Measurements from ENCODE around the gene TRMT10A. TPM values are rescaled to one million over a fixed set of nuclear protein-coding genes. Genes with fewer than 3 reads are reported as not detected.

Gene TRMT10A
- total RNA-seq, 1 donor from 2014 or later: 14.8 TPM

DNA sequence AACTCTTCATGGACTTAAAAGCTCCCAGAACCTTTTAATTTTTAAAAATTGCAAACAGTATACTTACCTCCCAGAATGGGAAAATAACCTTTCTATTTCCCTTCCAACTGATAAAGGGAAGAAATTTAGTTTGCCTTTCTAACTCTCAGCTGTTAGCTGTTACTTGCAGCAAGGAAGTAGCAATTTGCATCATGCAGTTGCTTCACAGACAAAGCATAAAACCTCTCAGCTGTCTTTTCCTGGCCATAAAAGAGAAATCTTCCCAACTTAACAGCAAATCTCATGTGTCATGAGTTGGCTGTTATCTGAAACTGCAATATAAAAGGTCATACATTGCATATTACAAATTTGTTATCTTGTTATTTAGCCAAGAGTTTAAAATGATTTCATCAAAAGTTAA, 34.6 kb downstream of the TRMT10A start:
- H3K36me3 ChIP-seq (ENCODE audit: control insufficient read depth, insufficient read depth, low read length): no peaks in the 10 kb centered on the region
- TF ChIP-seq, protein P1, sequence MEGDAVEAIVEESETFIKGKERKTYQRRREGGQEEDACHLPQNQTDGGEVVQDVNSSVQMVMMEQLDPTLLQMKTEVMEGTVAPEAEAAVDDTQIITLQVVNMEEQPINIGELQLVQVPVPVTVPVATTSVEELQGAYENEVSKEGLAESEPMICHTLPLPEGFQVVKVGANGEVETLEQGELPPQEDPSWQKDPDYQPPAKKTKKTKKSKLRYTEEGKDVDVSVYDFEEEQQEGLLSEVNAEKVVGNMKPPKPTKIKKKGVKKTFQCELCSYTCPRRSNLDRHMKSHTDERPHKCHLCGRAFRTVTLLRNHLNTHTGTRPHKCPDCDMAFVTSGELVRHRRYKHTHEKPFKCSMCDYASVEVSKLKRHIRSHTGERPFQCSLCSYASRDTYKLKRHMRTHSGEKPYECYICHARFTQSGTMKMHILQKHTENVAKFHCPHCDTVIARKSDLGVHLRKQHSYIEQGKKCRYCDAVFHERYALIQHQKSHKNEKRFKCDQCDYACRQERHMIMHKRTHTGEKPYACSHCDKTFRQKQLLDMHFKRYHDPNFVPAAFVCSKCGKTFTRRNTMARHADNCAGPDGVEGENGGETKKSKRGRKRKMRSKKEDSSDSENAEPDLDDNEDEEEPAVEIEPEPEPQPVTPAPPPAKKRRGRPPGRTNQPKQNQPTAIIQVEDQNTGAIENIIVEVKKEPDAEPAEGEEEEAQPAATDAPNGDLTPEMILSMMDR (IDR thresholded peaks at IDR 0.05; ENCODE audit: insufficient read depth, low read length, poor library complexity, severe bottlenecking): no peak
- no peak overlapping the region for H3K4me3 ChIP-seq (ENCODE audit: low read depth, low read length)
- H3K27me3 ChIP-seq (ENCODE audit: control insufficient read depth, insufficient read depth, low read length): no peaks in the 10 kb centered on the region
- DNase-seq (ENCODE audit: low read depth): no peak

DNA sequence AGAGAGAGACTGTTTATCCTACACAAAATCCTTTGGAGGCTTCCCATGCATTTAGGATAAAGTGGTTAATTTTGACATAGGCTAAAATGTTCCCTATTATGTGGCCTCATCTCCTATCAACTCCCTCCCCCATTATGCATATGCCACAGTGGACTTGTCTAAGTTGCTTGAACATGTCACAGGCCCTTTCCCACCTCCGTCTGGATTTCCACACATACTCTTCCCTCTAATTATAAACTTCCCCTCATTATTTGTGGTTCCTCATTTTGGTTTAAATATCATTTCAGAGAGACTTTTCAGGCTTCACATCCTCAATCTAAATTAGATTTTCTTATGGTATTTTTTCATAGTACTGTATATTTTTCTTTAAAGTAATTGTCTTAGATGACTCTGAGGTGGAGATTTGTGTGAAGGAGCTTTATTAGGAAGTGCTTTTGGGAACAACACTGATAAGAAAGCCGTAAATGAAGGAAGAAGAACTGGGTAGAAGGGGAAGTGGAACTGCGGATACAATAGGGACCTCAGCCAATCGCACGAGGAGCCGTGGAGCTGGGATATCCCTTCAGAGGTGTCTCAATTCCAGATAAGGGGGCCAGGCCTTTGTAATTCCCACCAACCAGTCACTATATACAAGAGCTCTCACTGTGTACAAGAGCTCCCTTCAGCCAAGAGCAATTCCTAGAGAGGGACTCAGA, 45.1 kb downstream of the TRMT10A start:
- Histone ChIP-seq H3K4me3 (ENCODE audit: low read depth, low read length) (no peak overlapping the region), H3K36me3 (ENCODE audit: control insufficient read depth, insufficient read depth, low read length) (no peaks in the 10 kb centered on the region), H3K27me3 (ENCODE audit: control insufficient read depth, insufficient read depth, low read length) (no peaks in the 10 kb centered on the region)
- no peak for DNase-seq (ENCODE audit: low read depth)
- TF ChIP-seq, protein P1 (IDR thresholded peaks at IDR 0.05; ENCODE audit: insufficient read depth, low read length, poor library complexity, severe bottlenecking): no peak

DNA sequence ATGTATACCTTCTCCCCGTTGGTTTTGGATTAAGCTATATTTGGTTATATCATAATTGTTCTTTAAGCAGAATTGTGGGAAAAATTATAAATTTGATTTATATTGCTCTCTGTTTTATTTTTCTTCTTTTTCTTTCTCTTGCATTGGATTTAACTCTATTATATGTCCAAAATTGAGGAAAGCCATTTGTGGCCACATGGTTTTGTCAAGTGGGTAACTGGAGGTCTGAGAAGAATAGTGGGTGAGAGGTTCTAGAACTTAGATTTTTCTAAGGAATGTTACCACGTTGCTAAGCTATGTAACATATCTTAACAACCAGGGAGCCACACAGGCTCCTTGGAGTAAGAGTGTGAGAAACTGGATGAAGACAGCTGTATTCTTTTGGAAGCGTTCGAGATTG, 53.1 kb downstream of the TRMT10A start, which contains the start of gene C4orf17:
Gene C4orf17 (plus strand): TSS at position 301 of the 400 bp plus-strand sequence. CDS start 2,061 bp downstream, outside the sequence.
- Histone ChIP-seq H3K36me3 (ENCODE audit: control insufficient read depth, insufficient read depth, low read length) (no peaks in the 10 kb centered on the region), H3K4me3 (ENCODE audit: low read depth, low read length) (no peak within 1 kb of the TSS), H3K27me3 (ENCODE audit: control insufficient read depth, insufficient read depth, low read length) (no peaks in the 10 kb centered on the region)
- TF ChIP-seq, protein P1 (IDR thresholded peaks at IDR 0.05; ENCODE audit: insufficient read depth, low read length, poor library complexity, severe bottlenecking): no peak
- no peak for DNase-seq (ENCODE audit: low read depth)

DNA sequence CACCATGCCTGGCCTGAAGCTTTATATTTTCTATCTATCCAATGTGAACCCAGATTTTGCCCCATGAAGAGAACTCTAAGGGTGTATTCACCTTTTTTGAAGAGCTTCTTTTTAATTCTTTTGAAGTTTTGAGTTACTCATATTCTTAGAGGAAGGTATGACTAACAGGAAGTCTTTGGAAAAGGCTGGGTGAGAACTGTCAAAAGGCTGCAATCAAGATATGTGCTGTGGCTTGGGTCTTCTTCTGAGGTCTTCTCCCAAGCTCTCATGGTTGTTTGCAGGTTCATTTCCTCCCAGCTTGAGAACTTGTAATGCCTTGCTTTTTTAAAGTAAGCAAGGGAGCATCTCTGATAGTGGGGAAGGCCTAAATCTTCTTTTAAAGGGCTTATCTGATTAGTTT, 56.1 kb downstream of the TRMT10A start:
- TF ChIP-seq, protein P1 (IDR thresholded peaks at IDR 0.05; ENCODE audit: insufficient read depth, low read length, poor library complexity, severe bottlenecking): no peak
- H3K36me3 ChIP-seq (ENCODE audit: control insufficient read depth, insufficient read depth, low read length): no peaks in the 10 kb centered on the region
- no peaks in the 10 kb centered on the region for H3K27me3 ChIP-seq (ENCODE audit: control insufficient read depth, insufficient read depth, low read length)
- H3K4me3 ChIP-seq (ENCODE audit: low read depth, low read length): no peak overlapping the region
- DNase-seq (ENCODE audit: low read depth): no peak

DNA sequence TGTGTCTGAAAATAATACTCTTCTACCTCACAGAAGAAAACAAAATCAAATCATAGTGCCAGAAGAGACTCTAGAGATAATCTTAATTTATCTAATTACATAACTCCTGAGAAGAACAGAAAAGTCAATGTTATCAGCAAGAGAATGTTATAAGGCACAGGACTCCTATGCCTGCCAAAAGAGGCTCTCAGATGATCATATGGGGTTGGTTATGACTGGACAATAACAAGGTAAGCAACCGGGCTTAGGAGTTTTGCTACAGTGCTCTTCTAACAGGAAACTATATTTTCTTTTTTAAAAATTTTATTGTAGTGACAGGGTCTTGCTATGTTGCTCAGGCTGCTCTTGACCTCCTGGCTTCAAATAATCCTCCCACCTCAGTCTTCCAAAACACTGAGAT, 56.5 kb downstream of the TRMT10A start:
- no peaks in the 10 kb centered on the region for H3K27me3 ChIP-seq (ENCODE audit: control insufficient read depth, insufficient read depth, low read length)
- no peaks in the 10 kb centered on the region for H3K36me3 ChIP-seq (ENCODE audit: control insufficient read depth, insufficient read depth, low read length)
- no peak overlapping the region for H3K4me3 ChIP-seq (ENCODE audit: low read depth, low read length)
- TF ChIP-seq, protein P1 (IDR thresholded peaks at IDR 0.05; ENCODE audit: insufficient read depth, low read length, poor library complexity, severe bottlenecking): no peak
- no peak for DNase-seq (ENCODE audit: low read depth)

DNA sequence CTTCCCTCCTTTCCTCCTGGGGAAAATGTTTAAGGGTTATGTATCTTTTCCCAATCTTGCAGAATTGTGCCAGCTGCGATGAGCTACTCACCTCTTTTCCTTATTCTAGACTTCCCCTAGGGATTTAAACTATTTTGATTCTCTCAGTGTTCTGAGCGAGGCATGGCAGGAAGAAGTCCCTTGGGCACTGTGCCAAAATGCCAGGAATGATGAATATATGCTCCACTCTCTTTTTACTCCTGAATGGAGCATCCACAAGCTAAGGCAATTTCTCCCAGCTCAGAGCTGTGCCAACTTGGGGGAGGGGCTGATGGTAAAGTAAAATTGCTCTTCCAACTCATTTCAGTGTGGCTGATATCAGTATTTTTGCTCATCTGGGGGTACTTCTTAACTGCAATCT, 57.1 kb downstream of the TRMT10A start:
- Histone ChIP-seq H3K36me3 (ENCODE audit: control insufficient read depth, insufficient read depth, low read length) (no peaks in the 10 kb centered on the region), H3K4me3 (ENCODE audit: low read depth, low read length) (no peak overlapping the region), H3K27me3 (ENCODE audit: control insufficient read depth, insufficient read depth, low read length) (no peaks in the 10 kb centered on the region)
- no peak for DNase-seq (ENCODE audit: low read depth)
- TF ChIP-seq, protein P1 (IDR thresholded peaks at IDR 0.05; ENCODE audit: insufficient read depth, low read length, poor library complexity, severe bottlenecking): no peak
